ENCODE results near the gene ZNF785.
"Not testable (repeated sequence)": the region's sequence is repeated elsewhere in the genome, so short reads cannot be mapped to it uniquely, and the experiment has no call there.

The ZNF785 gene

GRCh38 chr16:30600929-30601328, 15.4 kb upstream of the ZNF785 start:
- H3K4me3 ChIP-seq (ENCODE audit: low read depth, low read length), result no peak overlapping the region
- TF ChIP-seq MYC (IDR thresholded peaks at IDR 0.05; ENCODE audit: low read depth, low read length), result no peak
- TF ChIP-seq MAX (IDR thresholded peaks at IDR 0.05; ENCODE audit: low read depth, low read length), result no peak
- no peak for TF ChIP-seq CTCF (IDR thresholded peaks at IDR 0.05; ENCODE audit: low read depth, low read length)
- no peak for TF ChIP-seq POLR2A (IDR thresholded peaks at IDR 0.05; ENCODE audit: extremely low read depth, insufficient read length)
- DNase-seq (ENCODE audit: low read depth), result no peak

GRCh38 chr16:30600215-30600614, 14.7 kb upstream of the ZNF785 start:
- TF ChIP-seq POLR2A (IDR thresholded peaks at IDR 0.05; ENCODE audit: extremely low read depth, insufficient read length) (no peak), MAX (IDR thresholded peaks at IDR 0.05; ENCODE audit: low read depth, low read length) (no peak), MYC (IDR thresholded peaks at IDR 0.05; ENCODE audit: low read depth, low read length) (no peak), CTCF (IDR thresholded peaks at IDR 0.05; ENCODE audit: low read depth, low read length) (no peak)
- DNase-seq (ENCODE audit: low read depth), result no peak
- no peak overlapping the region for H3K4me3 ChIP-seq (ENCODE audit: low read depth, low read length)

GRCh38 chr16:30592871-30593270, 7.4 kb upstream of the ZNF785 start:
- H3K4me3 ChIP-seq (ENCODE audit: low read depth, low read length), result no peak overlapping the region
- DNase-seq (ENCODE audit: low read depth), result no peak
- TF ChIP-seq MAX (IDR thresholded peaks at IDR 0.05; ENCODE audit: low read depth, low read length) (no peak), MYC (IDR thresholded peaks at IDR 0.05; ENCODE audit: low read depth, low read length) (no peak), POLR2A (IDR thresholded peaks at IDR 0.05; ENCODE audit: extremely low read depth, insufficient read length) (no peak), CTCF (IDR thresholded peaks at IDR 0.05; ENCODE audit: low read depth, low read length) (no peak)

GRCh38 chr16:30590869-30591268, 5.4 kb upstream of the ZNF785 start:
- DNase-seq (ENCODE audit: low read depth); H3K4me3 ChIP-seq (ENCODE audit: low read depth, low read length): not testable (repeated sequence)

- DNase-seq (ENCODE audit: low read depth), result not testable (repeated sequence)
Measured at GRCh38 chr16:30589582-30589981, 4.1 kb upstream of the ZNF785 start.

GRCh38 chr16:30588651-30589050, 3.2 kb upstream of the ZNF785 start:
- no peak for DNase-seq (ENCODE audit: low read depth)
- no peak overlapping the region for H3K4me3 ChIP-seq (ENCODE audit: low read depth, low read length)
- TF ChIP-seq CTCF (IDR thresholded peaks at IDR 0.05; ENCODE audit: low read depth, low read length) (no peak), MAX (IDR thresholded peaks at IDR 0.05; ENCODE audit: low read depth, low read length) (no peak), MYC (IDR thresholded peaks at IDR 0.05; ENCODE audit: low read depth, low read length) (no peak), POLR2A (IDR thresholded peaks at IDR 0.05; ENCODE audit: extremely low read depth, insufficient read length) (no peak)

More at GRCh38 chr16:30589582-30589981, 4.1 kb upstream of the ZNF785 start:
- H3K4me3 ChIP-seq (ENCODE audit: low read depth, low read length), result not testable (repeated sequence)

GRCh38 chr16:30585022-30585399, 486 bp downstream of the ZNF785 start:
- TF ChIP-seq MAX (IDR thresholded peaks at IDR 0.05; ENCODE audit: low read depth, low read length), result no peak
- TF ChIP-seq MYC (IDR thresholded peaks at IDR 0.05; ENCODE audit: low read depth, low read length), result 0 out of 2 replicates have a peak, but pooled peaks have one; percentile 13
- H3K4me3 ChIP-seq (ENCODE audit: low read depth, low read length), result peak overlapping the region; percentile 97
- peak; percentile 59 for DNase-seq (ENCODE audit: low read depth)

Measured in NB4 (cell line).